HG02763 (cell line): ENCODE data around the gene SCN1B.
A peak's percentile ranks its signal among the peaks of the same experiment; 100 is the strongest.
"Not testable (repeated sequence)": the region's sequence is repeated elsewhere in the genome, so short reads cannot be mapped to it uniquely, and the experiment has no call there.

Source experiments
- ATAC-seq: cut with Tn5 transposase; IDR thresholded peaks from one replicate; pipeline ENCODE4 v1.9.1; 2021; ENCODE audit warnings: mild to moderate bottlenecking, moderate library complexity; ENCODE audit not compliant: unreplicated experiment

SCN1B gene

GRCh38 chr19:35000647-35001501 lies 29.4 kb upstream of the SCN1B start:
- ATAC-seq, result peak; percentile 5

- no peak for ATAC-seq
These were observed 28.2 kb upstream of the SCN1B start for GRCh38 chr19:35002037-35002535.

GRCh38 chr19:35004517-35005255 lies 25.6 kb upstream of the SCN1B start:
- no peak for ATAC-seq

- ATAC-seq, result no peak
These were observed 24.9 kb upstream of the SCN1B start for GRCh38 chr19:35005256-35005977.

GRCh38 chr19:35006007-35006341 lies 24.3 kb upstream of the SCN1B start:
- not testable (repeated sequence) for ATAC-seq

- ATAC-seq, result no peak
These were observed 23.8 kb upstream of the SCN1B start for GRCh38 chr19:35006342-35006998.

GRCh38 chr19:35006999-35007365 lies 23.3 kb upstream of the SCN1B start:
- ATAC-seq, result no peak

- ATAC-seq, result not testable (repeated sequence)
These were observed 22.8 kb upstream of the SCN1B start for GRCh38 chr19:35007427-35007826.

- ATAC-seq, result no peak
These were observed 21.4 kb upstream of the SCN1B start for GRCh38 chr19:35008891-35009341.

- ATAC-seq, result no peak
These were observed 20.6 kb upstream of the SCN1B start for GRCh38 chr19:35009424-35010415.

- ATAC-seq, result no peak
These were observed 19.1 kb upstream of the SCN1B start for GRCh38 chr19:35011091-35011689.

GRCh38 chr19:35011737-35012682 lies 18.3 kb upstream of the SCN1B start:
- ATAC-seq, result no peak

- ATAC-seq, result no peak
These were observed 17.0 kb upstream of the SCN1B start for GRCh38 chr19:35013041-35013819.

- no peak for ATAC-seq
These were observed 16.2 kb upstream of the SCN1B start for GRCh38 chr19:35013820-35014754.

- ATAC-seq, result not testable (repeated sequence)
These were observed 15.5 kb upstream of the SCN1B start for GRCh38 chr19:35014774-35015173.

GRCh38 chr19:35015270-35015953 lies 14.9 kb upstream of the SCN1B start:
- no peak for ATAC-seq
